GM19455 (cell line): ENCODE measurements around the gene GPR137B.
"Not testable (repeated sequence)": the region's sequence is repeated elsewhere in the genome, so short reads cannot be mapped to it uniquely, and the experiment has no call there.

ENCODE experiments used
- ATAC-seq: cut with Tn5 transposase; IDR thresholded peaks from one replicate; pipeline ENCODE4 v1.9.1; 2021; ENCODE audit not compliant: unreplicated experiment

GPR137B gene

DNA sequence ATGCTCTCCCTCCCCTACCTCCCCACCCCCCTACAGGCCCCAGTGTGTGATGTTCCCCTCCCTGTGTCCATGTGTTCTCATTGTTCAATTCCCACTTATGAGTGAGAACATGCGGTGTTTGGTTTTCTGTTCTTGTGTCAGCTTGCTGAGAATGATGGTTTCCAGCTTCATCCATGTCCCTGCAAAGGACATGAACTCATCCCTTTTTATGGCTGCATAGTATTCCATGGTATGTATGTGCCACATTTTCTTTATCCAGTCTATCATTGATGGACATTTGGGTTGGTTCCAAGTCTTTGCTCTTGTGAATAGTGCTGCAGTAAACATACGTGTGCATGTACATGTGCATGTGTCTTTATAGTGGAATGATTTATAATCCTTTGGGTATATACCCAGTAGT lies 44.1 kb downstream of the GPR137B start:
- ATAC-seq = not testable (repeated sequence)

GRCh38 chr1:236188084-236188483 lies 45.7 kb downstream of the GPR137B start:
- not testable (repeated sequence) for ATAC-seq

GRCh38 chr1:236193184-236193583 lies 50.8 kb downstream of the GPR137B start:
- ATAC-seq = no peak

- ATAC-seq = no peak
Measured at GRCh38 chr1:236200925-236201324, 58.6 kb downstream of the GPR137B start.

- no peak for ATAC-seq
Measured at GRCh38 chr1:236201786-236202185, 59.4 kb downstream of the GPR137B start.

DNA sequence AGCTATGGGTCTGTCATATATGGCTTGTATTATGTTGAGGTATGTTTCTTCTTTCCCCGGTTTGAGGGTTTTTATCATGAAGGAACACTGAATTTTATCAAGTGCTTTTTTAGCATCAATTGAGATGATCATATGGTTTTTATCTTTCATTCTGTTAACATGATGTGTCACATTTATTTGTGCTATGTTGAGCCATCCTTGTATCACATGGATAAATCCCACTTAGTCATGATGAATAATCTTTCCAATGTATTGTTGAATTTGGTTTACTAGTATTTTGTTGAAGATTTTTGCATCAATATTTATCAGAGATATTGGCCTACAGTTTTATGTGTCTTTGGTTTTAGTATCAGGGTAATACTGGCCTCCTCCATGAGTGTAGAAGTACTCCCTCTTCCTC lies 61.7 kb downstream of the GPR137B start:
- no peak for ATAC-seq

DNA sequence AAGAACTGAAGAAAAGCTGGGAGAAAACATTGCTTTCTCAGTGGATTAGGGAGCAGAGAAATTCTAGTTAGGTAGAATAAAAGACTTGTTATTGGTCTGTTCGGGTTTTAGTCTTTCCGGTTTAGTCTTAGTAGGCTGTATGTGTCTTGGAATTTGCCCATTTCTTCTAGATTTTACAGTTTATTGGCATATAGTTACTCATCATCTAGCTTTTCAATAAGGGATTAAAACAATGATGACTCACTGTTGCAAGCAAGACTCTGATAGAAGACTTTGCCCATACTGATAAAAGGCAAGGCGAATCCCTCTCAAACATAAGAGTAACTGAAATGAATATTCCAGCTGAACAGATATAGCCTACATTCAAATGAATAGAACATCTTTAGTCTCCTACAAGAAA lies 62.3 kb downstream of the GPR137B start:
- no peak for ATAC-seq

DNA sequence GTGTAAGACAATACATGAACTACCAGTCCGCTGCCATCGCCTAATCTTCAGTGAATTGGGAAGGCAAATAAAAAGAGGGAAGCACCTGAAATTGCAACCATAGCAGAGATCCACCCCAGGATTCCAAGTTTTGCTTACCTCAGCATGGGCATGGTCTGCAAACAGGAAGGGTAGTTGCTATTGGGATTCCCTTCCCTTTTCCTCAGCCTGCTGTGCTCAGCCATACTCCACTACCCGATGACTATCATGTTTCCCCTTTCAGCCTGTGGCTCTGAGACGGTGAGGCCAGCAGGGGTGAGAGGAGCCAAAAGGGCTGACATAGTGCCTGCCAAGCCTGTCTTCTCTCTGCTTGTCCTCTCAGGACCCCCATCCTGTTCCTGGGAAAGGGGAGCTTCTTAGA lies 64.2 kb downstream of the GPR137B start:
- ATAC-seq = no peak

DNA sequence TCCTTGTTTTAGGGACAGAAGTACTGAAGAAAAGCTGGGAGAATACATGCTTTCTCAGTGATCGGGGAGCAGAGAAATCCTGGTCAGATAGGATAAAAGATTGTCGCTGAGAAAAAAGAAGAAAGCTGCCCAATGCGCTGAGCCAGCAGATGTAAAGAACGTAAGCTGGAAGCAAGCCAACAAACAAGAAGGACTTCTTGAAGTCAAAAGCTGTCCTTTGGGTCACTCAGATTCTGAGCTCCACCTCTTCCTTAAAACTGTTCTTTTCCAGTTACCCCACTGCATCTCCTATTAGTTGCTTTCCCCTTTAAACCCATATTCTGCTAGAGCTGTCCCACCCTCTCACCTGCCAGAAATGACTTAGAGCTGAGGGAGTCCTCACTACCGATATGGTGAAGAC lies 64.8 kb downstream of the GPR137B start:
- no peak for ATAC-seq

DNA sequence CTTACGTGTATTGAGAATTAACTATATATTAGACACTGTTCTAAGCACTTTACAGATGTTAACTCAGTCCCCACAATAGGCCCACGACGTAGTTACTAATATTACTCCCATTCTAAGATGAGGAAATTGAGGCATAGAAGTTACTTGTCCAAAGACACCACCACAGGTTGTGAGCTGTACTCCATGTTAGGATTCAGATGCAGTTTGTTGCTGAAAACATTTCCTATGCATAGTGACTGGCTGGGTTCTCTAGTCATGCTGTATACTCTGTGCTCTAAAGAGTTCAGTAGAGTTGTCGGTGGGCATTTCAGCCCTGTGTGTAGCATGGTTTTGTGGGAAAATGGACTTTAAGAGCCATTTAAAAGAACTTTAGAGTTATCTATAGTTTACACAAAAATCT lies 65.2 kb downstream of the GPR137B start:
- no peak for ATAC-seq

DNA sequence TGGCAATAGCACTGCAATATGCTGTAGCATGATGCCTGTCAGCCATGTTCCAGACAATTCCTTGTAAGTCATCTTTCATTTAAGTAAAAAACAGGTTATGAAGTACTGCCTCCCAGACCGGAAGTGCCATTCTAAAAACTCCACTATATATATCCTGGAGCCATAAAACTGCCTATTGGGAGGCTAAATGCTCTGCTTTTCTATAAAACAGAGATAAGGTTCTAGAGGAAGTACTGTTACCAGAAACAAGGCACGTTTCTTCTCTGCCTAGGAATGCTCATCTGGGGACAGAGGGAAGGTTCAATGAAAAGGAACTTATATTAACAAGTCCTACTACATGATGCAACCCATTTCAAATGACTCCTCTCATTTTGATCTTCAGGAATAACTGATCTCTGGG lies 66.8 kb downstream of the GPR137B start:
- ATAC-seq = no peak

DNA sequence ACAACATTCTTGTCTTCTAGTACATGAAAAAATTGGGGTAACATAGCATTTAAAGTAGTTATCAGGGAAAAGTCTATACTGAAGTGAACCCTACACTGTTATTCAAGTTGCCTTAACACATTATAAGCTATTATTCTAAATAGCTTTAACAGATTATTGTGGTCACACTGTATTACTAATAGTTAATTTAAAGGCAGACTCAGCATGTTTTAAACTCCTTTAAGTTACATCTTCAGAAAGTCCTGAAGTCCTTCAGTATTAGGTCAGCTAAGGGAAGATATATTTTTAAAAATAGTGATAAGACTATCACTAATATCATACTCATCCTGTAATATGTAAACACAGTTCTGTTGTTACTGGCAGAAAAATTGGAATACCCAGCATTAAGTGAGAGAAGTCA lies 67.4 kb downstream of the GPR137B start:
- ATAC-seq = no peak

- ATAC-seq = no peak
Measured at GRCh38 chr1:236211815-236212214, 69.5 kb downstream of the GPR137B start.

- no peak for ATAC-seq
Measured at GRCh38 chr1:236213534-236213933, 71.2 kb downstream of the GPR137B start.

- ATAC-seq = no peak
Measured at GRCh38 chr1:236214761-236215160, 72.4 kb downstream of the GPR137B start.

DNA sequence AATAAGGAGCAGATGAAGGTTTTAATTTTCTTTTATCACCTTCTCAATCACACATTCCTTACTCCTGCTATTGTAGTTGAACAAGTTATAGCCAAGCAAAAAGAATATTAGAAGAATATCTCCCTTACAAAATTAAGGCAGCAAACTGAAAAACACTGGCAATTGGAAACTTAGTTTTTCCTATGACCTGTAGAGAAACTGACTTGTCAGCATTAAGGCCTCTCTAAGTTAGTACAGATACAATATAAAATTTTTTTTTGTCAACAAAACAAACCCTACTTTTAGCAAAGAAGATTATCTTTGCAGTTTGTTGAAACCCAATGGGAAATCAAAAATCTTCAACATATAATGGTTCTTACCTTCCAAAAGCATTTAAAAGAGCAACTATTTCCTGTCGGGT lies 78.1 kb downstream of the GPR137B start:
- ATAC-seq = no peak

- ATAC-seq = no peak
Measured at GRCh38 chr1:236222632-236223031, 80.3 kb downstream of the GPR137B start.

DNA sequence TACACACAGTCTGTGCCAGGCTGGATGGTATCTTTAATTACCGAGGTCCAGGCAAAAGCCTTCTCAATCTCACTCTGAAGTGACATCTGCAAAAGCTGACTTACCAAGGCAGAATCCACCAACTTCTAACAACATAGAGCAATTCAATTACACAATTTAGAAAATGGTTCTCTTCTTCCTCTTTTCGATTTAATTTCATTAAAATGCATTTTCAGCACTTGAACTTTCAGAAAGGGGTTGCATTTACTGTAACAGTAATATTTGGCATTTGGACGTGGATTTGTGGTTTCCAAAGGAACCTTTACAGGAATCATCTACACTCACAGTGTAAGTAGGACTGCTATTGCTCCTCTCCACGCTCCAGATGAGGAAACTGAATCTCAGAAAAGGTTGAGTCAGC lies 86.1 kb downstream of the GPR137B start:
- no peak for ATAC-seq

GRCh38 chr1:236235116-236235515 lies 92.8 kb downstream of the GPR137B start:
- ATAC-seq = no peak

DNA sequence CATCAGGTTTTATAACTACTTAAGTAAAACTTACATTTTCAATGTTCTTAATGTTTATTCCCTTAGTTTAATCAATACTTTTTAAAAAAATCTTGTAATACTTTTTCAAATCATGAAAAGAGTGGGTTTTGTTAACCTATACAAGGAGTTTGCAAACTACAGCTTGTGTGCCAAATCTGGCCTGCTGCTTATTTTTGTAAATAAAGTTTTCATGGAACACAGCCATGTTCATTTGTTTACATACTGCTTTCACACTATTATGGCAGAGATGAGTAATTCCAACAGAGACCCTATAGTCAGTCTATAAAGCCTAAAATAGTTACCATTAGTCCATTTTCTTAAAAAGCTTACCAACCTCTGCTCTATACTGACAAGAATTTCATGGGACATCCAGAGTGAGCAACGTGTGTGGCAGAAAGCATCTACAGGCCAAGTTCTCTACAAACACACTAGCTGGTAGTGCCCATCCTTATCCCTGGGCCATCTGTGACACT lies 96.8 kb downstream of the GPR137B start:
- no peak for ATAC-seq

- ATAC-seq = no peak
Measured at GRCh38 chr1:236240675-236241074, 98.3 kb downstream of the GPR137B start.

DNA sequence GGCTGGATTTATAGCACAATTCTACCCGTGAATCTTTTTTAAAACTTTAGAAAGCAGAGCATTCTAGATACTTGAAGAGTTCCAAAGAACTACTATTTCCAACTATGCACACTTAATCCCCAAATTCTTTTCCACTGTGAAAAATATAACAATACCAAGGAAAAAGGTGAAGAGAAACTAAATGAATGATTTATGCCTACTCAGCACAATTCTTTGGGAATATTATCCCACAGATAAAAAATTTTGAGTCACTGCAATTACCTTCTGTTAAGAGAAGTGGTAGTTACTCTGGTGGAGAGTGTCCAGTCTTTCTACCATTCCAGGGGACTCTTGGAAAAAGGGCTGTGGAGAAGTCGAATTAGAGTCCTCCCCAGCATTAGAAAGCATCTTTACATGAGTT lies 100.2 kb downstream of the GPR137B start:
- no peak for ATAC-seq

GRCh38 chr1:236247286-236247685 lies 104.9 kb downstream of the GPR137B start:
- ATAC-seq = no peak

DNA sequence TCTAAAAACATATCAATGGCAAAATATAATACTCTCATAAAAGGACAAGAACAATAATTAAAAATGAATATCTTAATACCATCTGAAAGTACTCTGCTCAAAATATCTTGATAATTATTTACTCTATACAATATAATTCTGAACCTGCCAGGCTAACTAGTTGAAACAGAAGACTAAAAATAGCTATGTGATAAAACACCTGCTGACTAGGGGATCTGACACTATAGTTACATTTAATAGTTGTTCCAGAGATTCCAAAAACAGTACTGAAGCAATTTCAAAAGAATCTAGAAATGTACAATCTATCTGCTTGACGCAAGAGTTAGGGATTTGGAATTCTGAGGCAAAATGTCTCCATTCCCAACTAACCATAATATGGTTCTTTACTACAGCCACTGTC lies 109.2 kb downstream of the GPR137B start:
- no peak for ATAC-seq
